Ovary (tissue), 9 donors: ENCODE results near the gene SRSF6. TPM values are rescaled to one million over a fixed set of nuclear protein-coding genes. Genes with fewer than 3 reads are reported as not detected.

Experiments used
- DNase-seq, 5 donors: peaks; one replicate each; pipeline ENCODE4 v3.0.0-alpha.2; 2019 to 2020
- H3K27ac ChIP-seq, 2 donors: fragments of 200-600 bp; one replicate each; pipeline versions ENCODE4 v1.5.1 to v1.8.0; 2019 to 2022
- H3K27me3 ChIP-seq: fragments of 200-600 bp; one replicate; pipeline ENCODE4 v1.8.0; 2022
- H3K36me3 ChIP-seq: fragments of 200-600 bp; sonication (generic); one replicate; pipeline ENCODE4 v1.5.1; 2019
- H3K4me1 ChIP-seq: one replicate; pipeline ENCODE4 v1.8.1; 2013; ENCODE audit warnings: mild to moderate bottlenecking, moderate library complexity; ENCODE audit not compliant: insufficient read depth
- H3K4me3 ChIP-seq: fragments of 200-600 bp; sonication (generic); one replicate; pipeline ENCODE4 v1.5.1; 2017
- H3K9me3 ChIP-seq, 2 donors: fragments of 200-600 bp in 1 of 2; sonication (generic) in 1 of 2; one replicate each; pipeline versions ENCODE4 v1.5.1 to v1.8.1; 2013 to 2019; ENCODE audit warnings: mild to moderate bottlenecking in 1 of 2, moderate library complexity in 1 of 2
- CTCF ChIP-seq, 3 donors: fragments of 450-650 bp in 2 of 3; fragments of 200-600 bp in 1 of 3; IDR thresholded peaks; one replicate each; pipeline versions ENCODE4 v1.5.1 to v1.8.0; 2016 to 2022; ENCODE audit warnings: antibody characterized with exemption in 3 of 3, mild to moderate bottlenecking in 1 of 3
- EP300 ChIP-seq: sonication (generic); formaldehyde crosslinking; IDR thresholded peaks from one replicate; pipeline ENCODE4 v1.6.1; 2017; ENCODE audit warnings: antibody characterized with exemption
- POLR2A ChIP-seq: fragments of 450-650 bp; IDR thresholded peaks from one replicate; pipeline ENCODE4 v1.6.1; 2017; ENCODE audit warnings: antibody characterized with exemption, mild to moderate bottlenecking, moderate library complexity
- WGBS, 3 donors: extraction: QIAGEN DNeasy Blood & Tissue Kit in 1 of 3; methylation state at CpG; one replicate each; pipeline versions ENCODE4 v1.1.5 to v1.1.7; 2013 to 2017; 5-methylcytosine and 5-hydroxymethylcytosine counted together
- intact Hi-C, 4 donors: fragments of 100-400 bp; cut with DNase I; formaldehyde crosslinking; loops; one replicate each; pipeline versions ENCODE4 v1.11.0 to v1.15.1; 2022 to 2023
- polyA plus RNA-seq, 2 donors: library from polyadenylated mRNA; stranded (reverse); fragments of 200-250 nt in 1 of 2; fragments of 350-450 nt in 1 of 2; fragmentation: Illumina TruSeq in 1 of 2; extraction: RNeasy Lipid Tissue Mini Kit (QIAGEN cat#74804) in 1 of 2; gene quantifications; one replicate each; pipeline ENCODE4 v1.2.3, GENCODE V29; 2013 to 2014
- total RNA-seq, 7 donors: library from RNA; depleted of rRNA in 2 of 7; stranded (reverse); fragments of >200 nt in 2 of 7; fragmentation: NEBNext Ultra II Directional in 3 of 7; extraction: Animal tissue kit (Norgen Biotek cat#: 25700) in 3 of 7; gene quantifications; one replicate each; pipeline versions ENCODE4 v1.1.0 to v1.2.4, GENCODE V29; 2016 to 2023
- donor health status: DM: no; HTN: no; CAD: no; lungs with moderate emphysema.
- donor health status: DM: no; HTN: no; CAD: no.
- donor health status: Bipolar disorder and iron deficiency.
- donor health status: DM: yes; HTN: yes; CAD: no.
- donor health status: DM: no; HTN: no; CAD: no.
- donor health status: DM: yes; HTN: yes; CAD: no.

SRSF6 gene
- total and polyA plus RNA-seq, 9 donors: 69.7 to 163 (median 122) TPM

DNA sequence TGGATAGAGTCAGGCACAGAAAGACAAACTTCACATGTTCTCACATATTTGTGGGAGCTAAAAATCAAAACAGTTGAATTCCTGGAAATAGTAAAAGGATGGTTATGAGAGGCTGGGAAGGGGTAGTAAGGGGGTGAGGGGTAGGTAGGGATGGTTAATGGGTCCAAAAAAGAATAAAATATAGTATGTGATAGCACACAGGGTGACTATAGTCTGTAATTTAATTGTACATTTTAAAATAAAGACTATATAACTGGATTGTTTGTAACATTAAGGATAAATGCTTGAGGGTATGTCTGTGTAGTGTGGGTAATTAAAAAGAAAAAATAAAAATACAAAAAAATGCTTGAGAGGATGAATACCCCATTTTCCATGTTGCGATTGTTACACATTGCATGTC is 9.9 kb downstream of the SRSF6 start:
- Histone ChIP-seq H3K9me3 (no peaks in the 10 kb centered on the region), H3K4me1 (no peaks in the 10 kb centered on the region), H3K27me3 (no peaks in the 10 kb centered on the region), H3K27ac (no peak overlapping the region), H3K4me3 (no peak overlapping the region), H3K36me3 (no peaks in the 10 kb centered on the region)
- WGBS, 3 donors: 95 to 100% (median 97%) methylated on average over 1 of the region's 1 CpG
- intact Hi-C loops: no loop called here
- no peak for DNase-seq
- TF ChIP-seq EP300: no peak
- TF ChIP-seq POLR2A: no peak
- no peak for TF ChIP-seq CTCF (IDR thresholded peaks at IDR 0.05)

- Histone ChIP-seq H3K27ac (no peak overlapping the region), H3K27me3 (no peaks in the 10 kb centered on the region), H3K9me3 (no peaks in the 10 kb centered on the region), H3K4me3 (no peak overlapping the region), H3K4me1 (no peaks in the 10 kb centered on the region), H3K36me3 (no peaks in the 10 kb centered on the region)
- intact Hi-C loops: no loop called here
- DNase-seq: no peak
- TF ChIP-seq EP300: no peak
- 68 to 76% (median 72%) methylated on average over 11 of the region's 11 CpGs for WGBS, 3 donors
Measured at GRCh38 chr20:43472671-43473380, 15.1 kb downstream of the SRSF6 start.

DNA sequence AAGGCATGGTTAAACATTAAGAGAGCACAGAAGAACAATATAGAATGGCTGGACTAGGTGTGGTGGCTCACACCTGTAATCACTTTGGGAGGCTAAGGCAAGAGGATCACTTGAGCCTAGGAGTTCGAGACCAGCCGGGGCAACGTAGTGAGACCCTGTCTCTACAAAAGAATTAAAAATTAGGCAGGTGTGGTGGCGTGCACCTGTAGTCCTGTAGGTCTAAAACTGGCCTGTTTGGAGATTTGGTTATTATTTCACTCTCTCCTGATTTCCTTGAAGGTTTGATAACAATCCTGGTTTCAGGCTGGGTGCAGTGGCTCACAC is 15.6 kb downstream of the SRSF6 start:
- no peak for TF ChIP-seq CTCF (IDR thresholded peaks at IDR 0.05)
- TF ChIP-seq EP300: no peak
- TF ChIP-seq POLR2A: no peak
- H3K36me3 ChIP-seq: no peaks in the 10 kb centered on the region
- no peaks in the 10 kb centered on the region for H3K27me3 ChIP-seq
- 94 to 96% (median 94%) methylated on average over 4 of the region's 4 CpGs for WGBS, 3 donors
- intact Hi-C loops: no loop called here
- H3K4me1 ChIP-seq: no peaks in the 10 kb centered on the region
- no peak overlapping the region for H3K4me3 ChIP-seq
- no peak overlapping the region for H3K27ac ChIP-seq
- no peaks in the 10 kb centered on the region for H3K9me3 ChIP-seq
- no peak for DNase-seq

GRCh38 chr20:43477193-43477592 is 19.5 kb downstream of the SRSF6 start:
- WGBS, 3 donors: 64 to 81% (median 75%) methylated on average over 3 of the region's 3 CpGs
- TF ChIP-seq POLR2A (no peak), CTCF (IDR thresholded peaks at IDR 0.05) (no peak), EP300 (no peak)
- Histone ChIP-seq H3K4me3 (no peak overlapping the region), H3K27ac (no peak overlapping the region), H3K9me3 (no peaks in the 10 kb centered on the region), H3K4me1 (no peaks in the 10 kb centered on the region), H3K27me3 (no peaks in the 10 kb centered on the region), H3K36me3 (no peaks in the 10 kb centered on the region)
- intact Hi-C loops: no loop called here
- DNase-seq: no peak

DNA sequence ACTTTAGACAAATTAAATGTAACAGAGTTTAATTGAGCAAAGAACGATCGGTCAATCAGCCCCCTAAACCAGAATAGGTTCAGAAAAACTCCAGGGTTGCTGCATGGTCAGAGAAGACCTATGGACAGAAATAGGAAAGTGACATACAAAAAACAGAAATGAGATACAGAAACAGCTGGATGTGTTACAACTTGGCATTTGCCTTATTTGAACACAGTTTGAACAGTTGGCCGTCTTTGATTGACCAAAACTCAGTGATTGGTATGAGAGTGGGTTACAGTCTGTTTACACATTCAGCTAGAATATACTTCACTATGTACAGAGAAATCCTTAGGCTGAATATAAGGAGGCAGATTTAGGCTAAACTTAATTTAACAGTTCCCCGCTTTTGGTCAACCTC is 19.9 kb downstream of the SRSF6 start:
- TF ChIP-seq EP300: no peak
- TF ChIP-seq CTCF (IDR thresholded peaks at IDR 0.05): no peak
- no peak for TF ChIP-seq POLR2A
- no peaks in the 10 kb centered on the region for H3K9me3 ChIP-seq
- intact Hi-C loops: no loop called here
- H3K4me1 ChIP-seq: no peaks in the 10 kb centered on the region
- DNase-seq: no peak
- WGBS, 3 donors: 85 to 90% (median 87%) methylated on average over 4 of the region's 4 CpGs
- no peaks in the 10 kb centered on the region for H3K27me3 ChIP-seq
- H3K36me3 ChIP-seq: no peaks in the 10 kb centered on the region
- H3K27ac ChIP-seq: no peak overlapping the region
- H3K4me3 ChIP-seq: no peak overlapping the region
